Measurements from ENCODE around the gene HESX1.

HESX1 gene

DNA sequence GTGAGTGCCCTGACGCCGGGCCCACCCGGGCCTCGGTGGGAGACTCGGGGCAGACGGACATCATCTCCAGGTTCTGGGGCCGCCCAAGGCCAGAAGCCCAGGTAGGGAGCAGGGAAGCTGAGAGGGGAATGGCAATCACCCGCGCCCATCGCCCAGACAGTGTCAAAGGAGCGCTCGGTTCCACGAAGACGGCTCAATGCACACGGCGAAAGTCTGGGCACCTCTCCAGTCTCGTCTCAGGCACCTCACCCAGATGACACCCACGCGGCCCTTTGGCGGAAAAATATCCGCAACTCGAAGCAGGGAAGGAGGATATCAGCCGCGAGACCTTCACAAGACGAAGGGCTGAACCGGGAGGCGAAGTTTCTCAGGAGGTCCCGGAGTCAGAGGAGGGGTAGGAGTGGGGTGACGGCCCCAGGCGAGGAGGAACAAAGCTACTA lies 35.5 kb downstream of the HESX1 start:
- Histone ChIP-seq H3K27me3 (ENCODE audit: insufficient read depth, low read depth) (no peaks in the 10 kb centered on the region), H3K4me3 (IDR thresholded peaks at IDR 0.05; ENCODE audit: insufficient read depth, low read depth, low read length) (no peak overlapping the region), H3K27ac (no peak overlapping the region), H2AFZ (ENCODE audit: low read depth) (peak overlapping the region; percentile 66; the same call in 1 of the 2 replicates), H3K9ac (no peak overlapping the region), H3K79me2 (ENCODE audit: insufficient read depth, low read depth) (no peaks in the 10 kb centered on the region), H4K20me1 (ENCODE audit: insufficient read depth) (no peaks in the 10 kb centered on the region), H3K4me1 (ENCODE audit: low read depth, poor library complexity, severe bottlenecking) (no peaks in the 10 kb centered on the region), H3K4me2 (peak overlapping the region; percentile 60; the same call in 1 of the 2 replicates), H3K36me3 (ENCODE audit: insufficient read depth) (no peaks in the 10 kb centered on the region)
- TF ChIP-seq, protein P1, sequence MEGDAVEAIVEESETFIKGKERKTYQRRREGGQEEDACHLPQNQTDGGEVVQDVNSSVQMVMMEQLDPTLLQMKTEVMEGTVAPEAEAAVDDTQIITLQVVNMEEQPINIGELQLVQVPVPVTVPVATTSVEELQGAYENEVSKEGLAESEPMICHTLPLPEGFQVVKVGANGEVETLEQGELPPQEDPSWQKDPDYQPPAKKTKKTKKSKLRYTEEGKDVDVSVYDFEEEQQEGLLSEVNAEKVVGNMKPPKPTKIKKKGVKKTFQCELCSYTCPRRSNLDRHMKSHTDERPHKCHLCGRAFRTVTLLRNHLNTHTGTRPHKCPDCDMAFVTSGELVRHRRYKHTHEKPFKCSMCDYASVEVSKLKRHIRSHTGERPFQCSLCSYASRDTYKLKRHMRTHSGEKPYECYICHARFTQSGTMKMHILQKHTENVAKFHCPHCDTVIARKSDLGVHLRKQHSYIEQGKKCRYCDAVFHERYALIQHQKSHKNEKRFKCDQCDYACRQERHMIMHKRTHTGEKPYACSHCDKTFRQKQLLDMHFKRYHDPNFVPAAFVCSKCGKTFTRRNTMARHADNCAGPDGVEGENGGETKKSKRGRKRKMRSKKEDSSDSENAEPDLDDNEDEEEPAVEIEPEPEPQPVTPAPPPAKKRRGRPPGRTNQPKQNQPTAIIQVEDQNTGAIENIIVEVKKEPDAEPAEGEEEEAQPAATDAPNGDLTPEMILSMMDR (conservative IDR thresholded peaks at IDR 0.05; ENCODE audit: low read depth, low read length) = no peak

DNA sequence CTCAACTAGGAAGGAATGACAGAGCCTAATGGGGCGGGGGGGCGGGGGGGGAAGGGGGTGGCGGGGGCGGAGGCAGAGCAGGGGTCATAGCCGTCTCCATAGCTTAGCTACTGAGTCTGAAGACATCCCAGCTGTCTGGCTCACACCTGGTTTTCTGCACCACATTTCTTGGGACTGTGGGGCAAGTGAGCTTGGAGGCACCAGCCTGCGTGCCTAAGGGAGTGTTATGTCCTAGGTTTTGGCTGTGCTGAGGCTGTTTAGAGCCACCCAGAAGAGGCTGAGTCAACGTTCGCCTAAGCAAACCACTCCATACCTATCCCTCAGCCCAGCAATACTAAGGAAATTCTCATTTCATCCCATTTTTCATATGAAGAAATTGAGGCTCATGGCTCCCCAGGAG lies 36.0 kb downstream of the HESX1 start:
- TF ChIP-seq, protein P1 (conservative IDR thresholded peaks at IDR 0.05; ENCODE audit: low read depth, low read length) = no peak
- H3K27me3 ChIP-seq (ENCODE audit: insufficient read depth, low read depth) = no peaks in the 10 kb centered on the region
- no peak overlapping the region for H3K27ac ChIP-seq
- no peak overlapping the region for H2AFZ ChIP-seq (ENCODE audit: low read depth)
- H3K4me1 ChIP-seq (ENCODE audit: low read depth, poor library complexity, severe bottlenecking) = no peaks in the 10 kb centered on the region
- H3K79me2 ChIP-seq (ENCODE audit: insufficient read depth, low read depth) = no peaks in the 10 kb centered on the region
- no peaks in the 10 kb centered on the region for H3K36me3 ChIP-seq (ENCODE audit: insufficient read depth)
- no peaks in the 10 kb centered on the region for H4K20me1 ChIP-seq (ENCODE audit: insufficient read depth)
- H3K4me3 ChIP-seq (IDR thresholded peaks at IDR 0.05; ENCODE audit: insufficient read depth, low read depth, low read length) = no peak overlapping the region
- H3K4me2 ChIP-seq = no peak overlapping the region
- H3K9ac ChIP-seq = no peak overlapping the region

DNA sequence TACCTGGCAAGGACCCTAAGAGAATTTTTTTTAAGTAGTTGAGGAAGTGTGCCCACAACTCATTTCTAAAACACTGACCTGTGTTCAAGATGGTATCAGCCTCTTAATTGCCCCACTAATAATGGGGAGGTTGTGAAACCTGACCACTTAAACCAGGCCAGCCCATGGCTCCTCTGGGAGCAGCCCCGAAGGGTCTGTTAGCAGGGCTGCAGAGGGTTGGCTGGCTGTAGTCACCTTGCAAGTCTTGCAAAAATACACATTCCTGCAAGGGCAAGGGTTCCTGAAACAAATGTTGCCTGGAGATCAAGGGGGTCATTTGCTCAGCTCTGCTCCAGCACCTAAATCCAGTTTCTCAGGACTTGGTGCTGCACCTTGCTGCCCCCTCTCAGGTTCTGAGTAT lies 37.9 kb downstream of the HESX1 start:
- Histone ChIP-seq H3K27me3 (ENCODE audit: insufficient read depth, low read depth) (no peaks in the 10 kb centered on the region), H3K4me2 (no peak overlapping the region), H3K27ac (no peak overlapping the region), H3K9ac (no peak overlapping the region), H4K20me1 (ENCODE audit: insufficient read depth) (no peaks in the 10 kb centered on the region), H3K4me3 (IDR thresholded peaks at IDR 0.05; ENCODE audit: insufficient read depth, low read depth, low read length) (no peak overlapping the region), H3K4me1 (ENCODE audit: low read depth, poor library complexity, severe bottlenecking) (no peaks in the 10 kb centered on the region), H3K36me3 (ENCODE audit: insufficient read depth) (no peaks in the 10 kb centered on the region), H2AFZ (ENCODE audit: low read depth) (no peak overlapping the region), H3K79me2 (ENCODE audit: insufficient read depth, low read depth) (no peaks in the 10 kb centered on the region)
- TF ChIP-seq, protein P1 (conservative IDR thresholded peaks at IDR 0.05; ENCODE audit: low read depth, low read length) = no peak

DNA sequence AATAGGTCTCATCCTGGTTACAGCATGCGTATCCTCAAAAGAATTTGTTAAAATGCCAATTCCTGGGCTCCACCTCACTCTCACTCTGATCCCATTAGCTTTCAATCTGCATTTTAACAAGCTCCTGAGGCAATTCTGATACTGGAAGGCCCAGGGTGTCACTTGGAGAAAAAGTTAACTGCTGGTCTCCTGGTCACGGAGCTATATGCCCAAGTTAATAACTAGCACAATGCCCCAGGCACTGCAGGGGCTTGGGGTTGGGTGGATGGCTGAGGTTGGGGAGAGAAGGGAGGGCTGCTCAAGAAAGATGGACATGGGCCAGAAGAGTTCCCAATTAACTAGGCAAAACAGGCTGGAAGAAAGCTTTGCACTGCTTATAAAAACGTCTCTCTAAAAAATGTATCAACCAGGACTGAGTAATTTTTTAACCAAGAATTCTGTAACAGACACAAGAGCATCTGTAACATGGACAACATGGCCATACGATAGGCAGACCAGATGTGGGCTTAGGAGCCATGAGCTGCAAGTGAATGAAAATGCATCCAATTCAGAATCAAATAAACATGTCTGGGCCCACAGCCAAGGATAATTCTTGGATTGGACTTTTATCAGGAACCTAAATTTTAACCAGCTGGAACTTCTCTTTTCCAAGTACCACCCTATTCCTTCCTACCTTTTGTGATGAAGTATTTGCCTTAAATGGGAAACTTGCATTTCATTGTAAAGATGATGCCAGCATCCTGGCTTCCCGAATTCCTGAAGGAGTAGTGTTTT lies 38.8 kb downstream of the HESX1 start:
- H3K27ac ChIP-seq = no peak overlapping the region
- H3K27me3 ChIP-seq (ENCODE audit: insufficient read depth, low read depth) = no peaks in the 10 kb centered on the region
- no peaks in the 10 kb centered on the region for H3K36me3 ChIP-seq (ENCODE audit: insufficient read depth)
- TF ChIP-seq, protein P1 (conservative IDR thresholded peaks at IDR 0.05; ENCODE audit: low read depth, low read length) = no peak
- H3K79me2 ChIP-seq (ENCODE audit: insufficient read depth, low read depth) = no peaks in the 10 kb centered on the region
- no peaks in the 10 kb centered on the region for H3K4me1 ChIP-seq (ENCODE audit: low read depth, poor library complexity, severe bottlenecking)
- no peak overlapping the region for H3K9ac ChIP-seq
- no peak overlapping the region for H3K4me2 ChIP-seq
- no peak overlapping the region for H3K4me3 ChIP-seq (IDR thresholded peaks at IDR 0.05; ENCODE audit: insufficient read depth, low read depth, low read length)
- H4K20me1 ChIP-seq (ENCODE audit: insufficient read depth) = no peaks in the 10 kb centered on the region
- H2AFZ ChIP-seq (ENCODE audit: low read depth) = no peak overlapping the region

All from KMS-11 (cell line).